Immature natural killer cell (primary cell): ENCODE results near the gene ASB13. TPM values are rescaled to one million over a fixed set of nuclear protein-coding genes. Genes with fewer than 3 reads are reported as not detected.

Experiments used
- DNase-seq, 3 donors: peaks; one replicate each; pipeline ENCODE4 v3.0.0; 2022; ENCODE audit warnings: mixed read lengths in 1 of 3
- H3K27ac Mint-ChIP-seq, 6 donors: one replicate each; pipeline ENCODE4 v1.8.0; 2020; ENCODE audit warnings: mixed read lengths in 6 of 6, mild to moderate bottlenecking in 5 of 6, inconsistent platforms in 4 of 6, moderate library complexity in 3 of 6
- H3K27me3 Mint-ChIP-seq, 3 donors: one replicate each; pipeline ENCODE4 v1.8.0; 2020 to 2021; ENCODE audit warnings: low read depth in 3 of 3, mild to moderate bottlenecking in 3 of 3, mixed read lengths in 3 of 3, moderate library complexity in 3 of 3, inconsistent platforms in 1 of 3
- H3K36me3 Mint-ChIP-seq, 3 donors: one replicate each; pipeline ENCODE4 v1.8.0; 2020; ENCODE audit warnings: mixed read lengths in 3 of 3, inconsistent platforms in 2 of 3, mild to moderate bottlenecking in 2 of 3
- H3K4me1 Mint-ChIP-seq, 2 donors: one replicate each; pipeline ENCODE4 v1.8.0; 2020; ENCODE audit warnings: inconsistent platforms in 2 of 2, mild to moderate bottlenecking in 2 of 2, mixed read lengths in 2 of 2, moderate library complexity in 1 of 2
- H3K4me3 Mint-ChIP-seq, 5 donors: one replicate each; pipeline ENCODE4 v1.8.0; 2020; ENCODE audit warnings: mild to moderate bottlenecking in 5 of 5, mixed read lengths in 5 of 5, inconsistent platforms in 3 of 5, moderate library complexity in 3 of 5
- H3K9me3 Mint-ChIP-seq, 6 donors: one replicate each; pipeline ENCODE4 v1.8.0; 2020; ENCODE audit warnings: mild to moderate bottlenecking in 6 of 6, mixed read lengths in 6 of 6, inconsistent platforms in 4 of 6, moderate library complexity in 3 of 6
- polyA plus RNA-seq, 3 donors: library from polyadenylated mRNA; unstranded; fragments of 300-500 nt; fragmentation: Illumina TruSeq; gene quantifications; one replicate each; pipeline ENCODE4 v1.2.3, GENCODE V29; 2021

The ASB13 gene
- polyA plus RNA-seq, 3 donors from 2014 or later: 2.8 to 4.1 TPM; not detected in 1

- Mint-ChIP-seq H3K27ac (peak overlapping the region; percentile 93 to 98 (median 96)), H3K4me3 (peak overlapping the region; percentile 93 to 99 (median 95)), H3K9me3 (no peaks in the 10 kb centered on the region), H3K27me3 (peaks cover 8 to 17% (median 14%) of the 10 kb centered on the region in 3 donors), H3K4me1 (peaks cover 43 to 50% of the 10 kb centered on the region in 2 donors), H3K36me3 (no peaks in the 10 kb centered on the region)
- DNase-seq: peak; percentile 65 to 73 (median 68)
These were observed 18.8 kb upstream of the ASB13 start for GRCh38 chr10:5684971-5685763.

GRCh38 chr10:5684318-5684970 is 18.0 kb upstream of the ASB13 start, which contains the start of gene TASOR2:
Gene TASOR2, plus strand, starts transcription at chr10:5684838. Its CDS starts 35,805 bp downstream, at chr10:5720643.
- DNase-seq: peak; percentile 95 to 96 (median 96)
- Mint-ChIP-seq H3K27me3 (peaks cover 8 to 17% (median 14%) of the 10 kb centered on the region in 3 donors), H3K9me3 (no peaks in the 10 kb centered on the region), H3K4me1 (peaks cover 42 to 49% of the 10 kb centered on the region in 2 donors), H3K27ac (peak within 1 kb of the TSS; percentile 96 to 98 (median 97)), H3K36me3 (no peaks in the 10 kb centered on the region), H3K4me3 (peak within 1 kb of the TSS; percentile 93 to 99 (median 95))

- Mint-ChIP-seq H3K27me3 (peaks cover 10 to 22% (median 15%) of the 10 kb centered on the region in 3 donors), H3K9me3 (no peaks in the 10 kb centered on the region), H3K27ac (no peak overlapping the region), H3K36me3 (no peaks in the 10 kb centered on the region), H3K4me3 (no peak overlapping the region), H3K4me1 (peaks cover 33 to 37% of the 10 kb centered on the region in 2 donors)
- no peak for DNase-seq
These were observed 16.7 kb upstream of the ASB13 start for GRCh38 chr10:5683065-5683464.

- peaks cover 10 to 22% (median 20%) of the 10 kb centered on the region in 3 donors for H3K27me3 Mint-ChIP-seq
- H3K4me1 Mint-ChIP-seq: peaks cover 26% of the 10 kb centered on the region in 2 donors
- H3K36me3 Mint-ChIP-seq: no peaks in the 10 kb centered on the region
- DNase-seq: no peak
- H3K27ac Mint-ChIP-seq: no peak overlapping the region
- H3K4me3 Mint-ChIP-seq: no peak overlapping the region
- peaks cover 0 to 2% (median 0%) of the 10 kb centered on the region in 6 donors for H3K9me3 Mint-ChIP-seq
These were observed 15.5 kb upstream of the ASB13 start for GRCh38 chr10:5681930-5682329.

- Mint-ChIP-seq H3K4me1 (peaks cover 7 to 9% of the 10 kb centered on the region in 2 donors), H3K27ac (no peak overlapping the region), H3K9me3 (peaks cover 0 to 6% (median 0%) of the 10 kb centered on the region in 6 donors), H3K4me3 (no peak overlapping the region), H3K27me3 (peaks cover 8 to 17% (median 16%) of the 10 kb centered on the region in 3 donors), H3K36me3 (no peaks in the 10 kb centered on the region)
- no peak for DNase-seq
These were observed 13.2 kb upstream of the ASB13 start for GRCh38 chr10:5679606-5680005.

- Mint-ChIP-seq H3K4me3 (no peak overlapping the region), H3K36me3 (no peaks in the 10 kb centered on the region), H3K27me3 (peaks cover 6 to 19% (median 12%) of the 10 kb centered on the region in 3 donors)
These were observed 12.6 kb upstream of the ASB13 start for GRCh38 chr10:5679037-5679435.

GRCh38 chr10:5678397-5679036 is 12.1 kb upstream of the ASB13 start:
- Mint-ChIP-seq H3K36me3 (no peaks in the 10 kb centered on the region), H3K4me1 (no peaks in the 10 kb centered on the region), H3K4me3 (no peak overlapping the region), H3K9me3 (peaks cover 0 to 7% (median under 1%) of the 10 kb centered on the region in 6 donors), H3K27me3 (peaks cover 6 to 20% (median 12%) of the 10 kb centered on the region in 3 donors), H3K27ac (no peak overlapping the region)
- no peak for DNase-seq

More at GRCh38 chr10:5679037-5679435, 12.6 kb upstream of the ASB13 start:
- peaks cover 0 to 6% (median 0%) of the 10 kb centered on the region in 6 donors for H3K9me3 Mint-ChIP-seq
- no peak for DNase-seq
- H3K4me1 Mint-ChIP-seq: peaks cover 2 to 3% of the 10 kb centered on the region in 2 donors
- no peak overlapping the region for H3K27ac Mint-ChIP-seq

GRCh38 chr10:5670662-5671375 is 4.4 kb upstream of the ASB13 start:
- Mint-ChIP-seq H3K4me1 (peaks cover 7 to 11% of the 10 kb centered on the region in 2 donors), H3K9me3 (peaks cover 0 to 11% (median 5%) of the 10 kb centered on the region in 6 donors), H3K27me3 (peaks cover 7 to 26% (median 11%) of the 10 kb centered on the region in 3 donors), H3K27ac (no peak overlapping the region), H3K4me3 (no peak overlapping the region), H3K36me3 (peaks cover 0 to 5% (median 0%) of the 10 kb centered on the region in 3 donors)
- DNase-seq: no peak

GRCh38 chr10:5669604-5670003 is 3.2 kb upstream of the ASB13 start:
- peaks cover 10 to 16% of the 10 kb centered on the region in 2 donors for H3K4me1 Mint-ChIP-seq
- H3K27ac Mint-ChIP-seq: no peak overlapping the region
- H3K36me3 Mint-ChIP-seq: peaks cover 0 to 5% (median 0%) of the 10 kb centered on the region in 3 donors
- H3K27me3 Mint-ChIP-seq: peaks cover 9 to 24% (median 13%) of the 10 kb centered on the region in 3 donors
- peaks cover 0 to 11% (median 5%) of the 10 kb centered on the region in 6 donors for H3K9me3 Mint-ChIP-seq
- DNase-seq: no peak
- H3K4me3 Mint-ChIP-seq: no peak overlapping the region

- Mint-ChIP-seq H3K27me3 (peaks cover 9 to 22% (median 13%) of the 10 kb centered on the region in 3 donors), H3K4me1 (peaks cover 10 to 16% of the 10 kb centered on the region in 2 donors), H3K9me3 (peaks cover 0 to 6% (median 3%) of the 10 kb centered on the region in 6 donors), H3K27ac (no peak overlapping the region), H3K36me3 (peaks cover 0 to 5% (median 0%) of the 10 kb centered on the region in 3 donors), H3K4me3 (no peak overlapping the region)
- no peak for DNase-seq
These were observed 2.0 kb upstream of the ASB13 start for GRCh38 chr10:5668429-5668828.

GRCh38 chr10:5666841-5667630 is 641 bp upstream of the ASB13 start:
- Mint-ChIP-seq H3K27ac (peak overlapping the region in 3 of 6 donors; percentile 45 to 59 (median 46)), H3K9me3 (no peaks in the 10 kb centered on the region), H3K36me3 (no peaks in the 10 kb centered on the region), H3K4me1 (peaks cover 10 to 16% of the 10 kb centered on the region in 2 donors), H3K27me3 (peaks cover 6 to 20% (median 12%) of the 10 kb centered on the region in 3 donors), H3K4me3 (peak overlapping the region; percentile 87 to 94 (median 91))
- DNase-seq: no peak

GRCh38 chr10:5665373-5666007 is 905 bp downstream of the ASB13 start:
- Mint-ChIP-seq H3K9me3 (no peaks in the 10 kb centered on the region), H3K4me3 (peak overlapping the region; percentile 63 to 91 (median 75)), H3K27me3 (peaks cover 4 to 18% (median 10%) of the 10 kb centered on the region in 3 donors), H3K27ac (no peak overlapping the region), H3K4me1 (peaks cover 10 to 16% of the 10 kb centered on the region in 2 donors), H3K36me3 (no peaks in the 10 kb centered on the region)
- no peak for DNase-seq
